Effector memory CD8-positive, alpha-beta T cell (primary cell): ENCODE data around the gene XYLT2.
A peak's percentile ranks its signal among the peaks of the same experiment; 100 is the strongest.

Experiments
- ATAC-seq: fragments of 150-1000 bp; cut with Tn5 transposase; replicated peaks from 2 replicates; pipeline ENCODE4 v1.10.0; 2021; ENCODE audit warnings: mild to moderate bottlenecking, moderate library complexity
- DNase-seq, 3 experiments: peaks; one replicate each; pipeline ENCODE4 v3.0.0; 2021
- H3K27ac Mint-ChIP-seq, 2 donors: one replicate each; pipeline ENCODE4 v1.8.0; 2022; ENCODE audit warnings: mild to moderate bottlenecking in 2 of 2, mixed read lengths in 2 of 2, moderate library complexity in 2 of 2
- H3K27me3 Mint-ChIP-seq, 2 donors: one replicate each; pipeline ENCODE4 v1.8.0; 2022; ENCODE audit warnings: mixed read lengths in 2 of 2
- H3K36me3 Mint-ChIP-seq: one replicate; pipeline ENCODE4 v1.8.0; 2022; ENCODE audit warnings: mild to moderate bottlenecking, moderate library complexity, mixed read lengths; ENCODE audit not compliant: insufficient read depth
- H3K4me1 Mint-ChIP-seq, 2 donors: one replicate each; pipeline ENCODE4 v1.8.0; 2022; ENCODE audit warnings: low read depth in 2 of 2, mixed read lengths in 2 of 2
- H3K4me3 Mint-ChIP-seq, 2 donors: one replicate each; pipeline ENCODE4 v1.8.0; 2022; ENCODE audit warnings: mild to moderate bottlenecking in 2 of 2, mixed read lengths in 2 of 2, moderate library complexity in 2 of 2
- H3K9me3 Mint-ChIP-seq, 2 donors: one replicate each; pipeline ENCODE4 v1.8.0; 2022; ENCODE audit warnings: mixed read lengths in 2 of 2

The XYLT2 gene

DNA sequence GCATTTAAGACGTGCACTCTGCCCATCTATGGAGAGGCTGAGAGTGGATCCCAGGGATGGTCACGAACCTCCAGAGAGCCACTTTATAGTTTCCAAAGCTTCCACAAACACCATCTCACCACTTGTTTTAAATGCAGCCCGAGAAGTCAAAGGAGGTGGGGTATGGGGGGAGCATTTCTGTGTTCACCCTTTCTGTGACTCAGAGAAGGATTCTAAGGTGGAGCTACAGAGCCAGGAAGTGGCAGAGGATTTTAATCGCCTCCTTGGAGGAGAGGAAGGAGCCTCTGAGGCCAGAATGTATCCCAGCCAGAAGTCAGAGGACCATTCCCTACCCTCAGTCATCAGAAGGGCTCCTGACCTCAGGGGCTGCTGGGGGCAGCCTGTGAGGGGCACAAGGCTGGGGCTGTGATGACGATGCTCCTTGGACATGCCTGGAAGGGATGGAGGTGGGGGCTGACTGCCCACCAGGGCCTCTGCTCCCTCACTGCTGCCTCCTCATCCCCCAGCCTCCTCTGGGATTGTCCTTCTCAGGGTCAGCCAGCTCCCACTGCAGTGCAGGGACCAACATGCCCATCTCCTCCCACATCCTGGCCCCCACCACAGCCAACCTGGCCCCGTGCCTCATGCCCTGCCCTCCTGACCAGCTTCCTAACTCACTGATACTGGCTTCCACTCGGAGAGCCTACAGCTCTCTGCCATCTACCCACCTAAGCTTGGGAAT lies 2.8 kb downstream of the XYLT2 start:
- ATAC-seq (no peak), DNase-seq (no peak)
- Mint-ChIP-seq H3K9me3 (no peaks in the 10 kb centered on the region), H3K27me3 (no peaks in the 10 kb centered on the region), H3K36me3 (peaks cover 17% of the 10 kb centered on the region), H3K4me3 (no peak overlapping the region), H3K4me1 (peaks cover 33 to 48% of the 10 kb centered on the region in 2 donors), H3K27ac (peak overlapping the region; percentile 73 to 81)

DNA sequence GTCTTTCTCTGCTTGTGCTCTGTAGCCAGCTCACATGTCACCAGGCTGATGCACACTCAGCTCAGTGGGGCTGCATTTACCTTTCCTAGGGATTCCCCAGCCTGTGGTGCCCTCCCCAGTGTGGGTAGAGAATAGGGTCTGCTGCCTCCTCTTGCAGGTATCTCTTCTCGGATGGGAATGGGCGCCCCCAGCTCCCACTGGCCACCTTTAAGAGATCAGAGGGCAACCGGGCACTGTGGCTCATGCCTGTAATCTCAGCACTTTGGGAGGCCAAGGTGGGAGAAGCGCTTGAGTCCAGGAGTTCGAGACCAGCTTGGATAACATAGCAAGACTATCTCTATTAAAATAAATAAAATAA lies 3.3 kb downstream of the XYLT2 start:
- ATAC-seq (no peak), DNase-seq (no peak)
- peak overlapping the region in 1 of 2 donors; percentile 73 for H3K27ac Mint-ChIP-seq
- peaks cover 33 to 48% of the 10 kb centered on the region in 2 donors for H3K4me1 Mint-ChIP-seq
- peaks cover 17% of the 10 kb centered on the region for H3K36me3 Mint-ChIP-seq
- no peak overlapping the region for H3K4me3 Mint-ChIP-seq
- no peaks in the 10 kb centered on the region for H3K9me3 Mint-ChIP-seq
- H3K27me3 Mint-ChIP-seq = no peaks in the 10 kb centered on the region

DNA sequence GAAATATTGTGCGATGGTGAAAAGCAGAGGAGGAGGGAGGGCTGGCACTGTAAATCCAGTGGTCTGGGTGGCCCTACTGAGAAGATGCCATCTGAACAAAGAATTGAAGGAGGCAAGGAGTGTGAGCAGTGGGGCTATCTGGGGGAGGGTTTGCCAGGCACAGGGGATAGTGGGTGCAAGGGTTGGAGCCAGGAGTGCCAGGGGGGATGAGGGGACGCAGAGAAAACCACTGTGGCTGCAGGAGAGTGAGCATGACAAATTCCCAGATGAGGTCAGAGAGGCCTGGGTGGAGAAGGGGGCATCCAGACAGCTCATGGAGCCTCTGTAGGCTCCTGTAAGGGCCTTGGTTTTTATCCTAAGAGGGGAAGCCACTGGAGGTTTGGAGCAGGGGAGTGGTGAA lies 4.8 kb downstream of the XYLT2 start:
- ATAC-seq = no peak
- no peak for DNase-seq
- Mint-ChIP-seq H3K4me3 (no peak overlapping the region), H3K27me3 (no peaks in the 10 kb centered on the region), H3K36me3 (peaks cover 4% of the 10 kb centered on the region), H3K27ac (peak overlapping the region; percentile 68 to 74), H3K4me1 (peaks cover 33 to 44% of the 10 kb centered on the region in 2 donors), H3K9me3 (no peaks in the 10 kb centered on the region)

DNA sequence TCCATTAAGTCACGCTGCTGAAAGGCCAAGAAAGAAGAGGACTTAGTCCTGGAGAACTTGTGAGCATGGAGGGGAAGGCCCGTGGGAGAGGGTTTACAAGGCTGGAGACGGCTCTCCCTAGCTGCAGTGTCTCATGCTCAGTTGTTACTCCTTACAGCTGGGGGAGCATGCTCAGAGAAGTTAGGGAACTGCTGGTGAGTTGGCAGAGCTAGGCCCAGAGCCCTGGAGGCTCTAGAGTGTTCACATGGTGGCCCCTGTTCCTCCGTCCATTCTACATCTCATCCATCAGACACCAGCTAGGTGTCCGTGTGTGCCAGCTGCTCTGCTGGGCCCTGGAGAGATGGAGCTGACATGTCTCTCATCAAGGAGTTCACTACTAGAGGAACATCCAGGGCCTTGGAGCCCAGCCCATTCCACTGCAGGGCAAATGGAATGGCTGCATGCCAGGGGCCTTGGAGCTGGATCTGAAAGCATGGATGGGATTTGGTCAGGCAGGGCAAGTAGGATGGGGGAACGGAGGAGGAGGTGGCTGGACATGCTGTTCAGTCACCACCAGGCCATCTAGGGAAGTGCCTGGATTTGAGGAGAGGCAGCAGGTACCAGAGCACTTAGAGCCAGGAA lies 6.3 kb downstream of the XYLT2 start:
- no peaks in the 10 kb centered on the region for H3K9me3 Mint-ChIP-seq
- ATAC-seq (no peak), DNase-seq (no peak)
- peak overlapping the region in 1 of 2 donors; percentile 74 for H3K27ac Mint-ChIP-seq
- no peaks in the 10 kb centered on the region for H3K27me3 Mint-ChIP-seq
- peaks cover 5% of the 10 kb centered on the region for H3K36me3 Mint-ChIP-seq
- H3K4me1 Mint-ChIP-seq = peaks cover 33 to 36% of the 10 kb centered on the region in 2 donors
- no peak overlapping the region for H3K4me3 Mint-ChIP-seq

DNA sequence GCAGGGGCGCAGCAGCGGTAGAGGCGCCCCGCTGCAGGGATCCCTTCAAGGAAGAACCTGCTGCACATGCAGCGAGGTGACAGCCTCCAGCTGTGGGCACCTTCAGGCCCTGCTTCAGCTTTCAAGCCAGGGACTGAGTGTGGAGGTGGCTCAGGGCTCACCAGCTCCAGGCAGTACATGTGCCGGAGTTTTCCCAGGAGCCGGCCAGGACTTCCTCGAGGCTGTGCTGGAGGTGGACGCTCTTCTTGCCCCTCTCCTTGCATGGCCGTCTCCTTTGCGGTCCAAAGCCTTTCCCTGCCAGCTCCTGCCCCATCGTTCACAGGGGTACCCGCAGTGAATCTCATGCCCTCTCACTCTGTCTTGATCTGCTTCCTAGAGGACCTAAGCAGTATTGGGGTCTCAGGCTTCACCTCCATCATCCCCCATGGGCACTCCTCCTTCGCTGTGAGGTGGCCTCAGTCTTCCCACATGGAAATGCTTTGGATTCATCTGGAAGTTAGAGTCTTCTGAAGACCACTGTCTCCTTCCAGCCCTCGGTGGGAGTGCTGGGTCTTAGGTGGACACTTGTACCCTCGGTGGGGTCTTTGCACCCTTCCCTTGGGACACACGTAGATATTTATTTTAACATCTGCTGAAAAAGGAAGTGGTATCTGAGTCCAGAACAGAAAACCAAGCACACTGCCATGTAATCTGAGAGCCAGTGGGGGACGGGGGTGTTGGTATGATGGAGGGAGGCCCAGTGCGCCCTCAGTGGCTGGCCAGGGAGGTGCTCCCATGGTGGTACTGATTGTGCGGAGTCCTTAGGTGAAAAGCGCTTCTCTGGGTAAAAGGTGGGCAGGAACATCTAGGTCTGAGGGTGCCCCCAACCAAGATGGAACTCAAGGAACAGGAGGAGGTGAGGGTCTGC lies 7.0 kb downstream of the XYLT2 start:
- Mint-ChIP-seq H3K9me3 (no peaks in the 10 kb centered on the region), H3K36me3 (peaks cover 10% of the 10 kb centered on the region), H3K27ac (peak overlapping the region in 1 of 2 donors; percentile 74), H3K4me1 (peaks cover 28 to 33% of the 10 kb centered on the region in 2 donors), H3K4me3 (no peak overlapping the region), H3K27me3 (no peaks in the 10 kb centered on the region)
- DNase-seq (no peak), ATAC-seq (no peak)

DNA sequence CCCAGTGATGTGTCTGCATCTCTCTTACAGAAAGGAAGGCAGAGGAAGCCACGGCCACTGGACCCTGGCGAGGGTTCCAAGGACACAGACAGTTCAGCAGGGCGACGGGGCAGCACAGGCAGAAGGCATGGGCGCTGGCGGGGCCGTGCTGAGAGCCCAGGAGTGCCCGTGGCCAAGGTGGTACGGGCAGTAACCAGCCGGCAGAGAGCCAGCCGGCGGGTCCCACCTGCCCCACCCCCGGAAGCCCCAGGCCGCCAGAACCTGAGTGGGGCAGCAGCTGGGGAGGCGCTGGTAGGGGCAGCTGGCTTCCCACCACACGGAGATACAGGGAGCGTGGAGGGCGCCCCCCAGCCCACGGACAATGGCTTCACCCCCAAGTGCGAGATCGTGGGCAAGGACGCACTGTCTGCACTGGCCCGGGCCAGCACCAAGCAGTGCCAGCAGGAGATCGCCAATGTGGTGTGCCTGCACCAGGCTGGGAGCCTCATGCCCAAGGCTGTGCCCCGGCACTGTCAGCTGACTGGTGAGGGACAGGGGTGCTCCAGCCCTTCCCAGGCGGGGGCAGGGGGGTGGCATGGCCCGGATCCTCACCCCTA lies 7.8 kb downstream of the XYLT2 start:
- Mint-ChIP-seq H3K27me3 (no peaks in the 10 kb centered on the region), H3K9me3 (no peaks in the 10 kb centered on the region), H3K36me3 (peaks cover 10% of the 10 kb centered on the region), H3K4me1 (peaks cover 20 to 25% of the 10 kb centered on the region in 2 donors), H3K27ac (no peak overlapping the region), H3K4me3 (no peak overlapping the region)
- no peak for ATAC-seq
- DNase-seq = no peak

DNA sequence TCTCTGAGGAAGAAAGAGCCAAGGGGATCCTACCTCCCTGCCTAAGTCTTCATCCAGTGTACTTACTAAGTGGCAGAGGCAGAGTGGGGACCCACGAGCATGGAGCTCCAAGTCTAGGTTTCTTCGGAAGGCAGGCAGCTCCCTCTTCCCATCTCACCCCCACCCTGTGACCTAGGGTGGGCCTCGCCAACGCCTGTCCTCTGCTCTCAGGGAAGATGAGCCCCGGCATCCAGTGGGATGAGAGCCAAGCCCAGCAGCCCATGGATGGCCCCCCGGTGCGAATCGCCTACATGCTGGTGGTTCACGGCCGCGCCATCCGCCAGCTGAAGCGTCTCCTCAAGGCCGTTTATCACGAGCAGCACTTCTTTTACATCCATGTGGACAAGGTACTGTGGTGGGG lies 8.3 kb downstream of the XYLT2 start:
- Mint-ChIP-seq H3K36me3 (peaks cover 15% of the 10 kb centered on the region), H3K27me3 (no peaks in the 10 kb centered on the region), H3K27ac (no peak overlapping the region), H3K4me1 (peaks cover 15 to 23% of the 10 kb centered on the region in 2 donors), H3K9me3 (no peaks in the 10 kb centered on the region), H3K4me3 (no peak overlapping the region)
- DNase-seq (no peak), ATAC-seq (no peak)

DNA sequence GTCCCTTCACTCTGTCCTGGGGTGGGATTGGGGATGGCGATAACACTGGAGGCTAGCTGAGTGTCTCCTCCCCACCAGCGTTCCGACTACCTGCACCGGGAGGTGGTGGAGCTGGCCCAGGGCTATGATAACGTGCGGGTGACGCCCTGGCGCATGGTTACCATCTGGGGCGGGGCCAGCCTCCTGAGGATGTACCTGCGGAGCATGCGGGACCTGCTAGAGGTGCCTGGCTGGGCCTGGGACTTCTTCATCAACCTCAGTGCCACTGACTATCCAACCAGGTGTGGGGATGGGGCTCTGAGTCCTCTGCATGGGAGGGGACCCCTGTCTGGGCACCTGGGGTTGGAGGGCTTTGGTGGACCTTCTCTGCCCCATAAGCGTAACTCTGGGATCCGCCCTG lies 8.8 kb downstream of the XYLT2 start:
- H3K4me3 Mint-ChIP-seq = no peak overlapping the region
- DNase-seq (no peak), ATAC-seq (no peak)
- peaks cover 13 to 22% of the 10 kb centered on the region in 2 donors for H3K4me1 Mint-ChIP-seq
- no peaks in the 10 kb centered on the region for H3K27me3 Mint-ChIP-seq
- no peaks in the 10 kb centered on the region for H3K9me3 Mint-ChIP-seq
- no peak overlapping the region for H3K27ac Mint-ChIP-seq
- peaks cover 17% of the 10 kb centered on the region for H3K36me3 Mint-ChIP-seq

DNA sequence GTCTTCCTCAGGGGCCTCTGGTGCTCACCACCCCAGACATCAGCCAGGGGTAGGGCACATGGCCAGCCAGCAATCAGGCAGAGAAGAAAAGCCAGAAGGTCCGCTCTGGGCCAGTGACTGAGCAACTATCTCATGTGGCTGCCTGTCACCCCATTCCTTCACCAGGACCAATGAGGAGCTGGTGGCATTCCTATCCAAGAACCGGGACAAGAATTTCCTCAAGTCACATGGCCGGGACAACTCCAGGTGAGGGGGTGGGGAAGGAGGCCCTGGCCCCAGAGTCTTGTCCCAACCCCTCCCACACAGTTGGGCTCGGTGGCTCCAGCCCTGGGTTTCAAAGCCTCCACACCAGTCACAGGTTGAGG lies 9.4 kb downstream of the XYLT2 start:
- no peak overlapping the region for H3K27ac Mint-ChIP-seq

DNA sequence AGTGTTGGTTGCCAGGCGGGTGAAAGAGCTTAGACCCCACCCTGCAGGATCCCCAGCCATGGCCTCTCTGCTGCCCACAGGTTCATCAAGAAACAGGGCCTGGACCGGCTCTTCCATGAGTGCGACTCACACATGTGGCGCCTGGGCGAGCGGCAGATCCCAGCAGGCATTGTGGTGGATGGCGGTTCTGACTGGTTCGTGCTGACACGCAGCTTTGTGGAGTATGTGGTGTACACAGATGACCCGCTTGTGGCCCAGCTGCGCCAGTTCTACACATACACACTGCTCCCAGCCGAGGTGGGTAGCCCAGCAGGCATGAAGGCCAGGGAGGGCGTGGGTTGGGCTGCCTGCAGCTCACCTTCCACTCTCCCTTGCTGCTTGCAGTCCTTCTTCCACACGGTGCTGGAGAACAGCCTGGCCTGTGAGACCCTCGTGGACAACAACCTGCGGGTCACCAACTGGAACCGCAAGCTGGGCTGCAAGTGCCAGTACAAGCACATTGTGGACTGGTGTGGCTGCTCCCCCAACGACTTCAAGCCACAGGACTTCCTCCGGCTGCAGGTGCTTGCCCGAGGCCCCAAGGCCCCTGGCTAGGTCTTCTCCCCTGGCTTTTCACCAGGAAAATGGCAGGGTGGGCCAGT lies 9.9 kb downstream of the XYLT2 start:
- H3K27ac Mint-ChIP-seq = no peak overlapping the region
- no peak for ATAC-seq
- H3K4me1 Mint-ChIP-seq = peaks cover 8 to 20% of the 10 kb centered on the region in 2 donors
- H3K4me3 Mint-ChIP-seq = no peak overlapping the region
- no peak for DNase-seq
- H3K27me3 Mint-ChIP-seq = no peaks in the 10 kb centered on the region
- H3K36me3 Mint-ChIP-seq = peaks cover 17% of the 10 kb centered on the region
- no peaks in the 10 kb centered on the region for H3K9me3 Mint-ChIP-seq

More for the DNA sequence above, 9.4 kb downstream of the XYLT2 start:
- Mint-ChIP-seq H3K27me3 (no peaks in the 10 kb centered on the region), H3K4me3 (no peak overlapping the region), H3K9me3 (no peaks in the 10 kb centered on the region), H3K36me3 (peaks cover 17% of the 10 kb centered on the region), H3K4me1 (peaks cover 13 to 22% of the 10 kb centered on the region in 2 donors)
- DNase-seq = no peak
- no peak for ATAC-seq

DNA sequence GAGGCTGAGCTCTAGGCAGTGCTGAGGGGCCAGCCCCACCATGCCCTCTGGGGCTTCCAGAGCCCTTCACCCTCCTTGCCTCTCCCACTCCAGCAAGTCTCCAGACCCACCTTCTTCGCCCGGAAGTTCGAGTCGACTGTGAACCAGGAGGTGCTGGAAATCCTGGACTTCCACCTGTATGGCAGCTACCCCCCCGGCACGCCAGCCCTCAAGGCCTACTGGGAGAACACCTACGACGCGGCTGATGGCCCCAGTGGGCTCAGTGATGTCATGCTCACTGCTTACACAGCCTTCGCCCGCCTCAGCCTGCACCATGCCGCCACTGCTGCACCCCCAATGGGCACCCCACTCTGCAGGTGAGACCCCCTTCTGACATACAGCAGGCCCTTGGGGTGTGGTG lies 10.5 kb downstream of the XYLT2 start:
- no peak for ATAC-seq
- H3K27me3 Mint-ChIP-seq = no peaks in the 10 kb centered on the region
- DNase-seq = no peak
- H3K27ac Mint-ChIP-seq = peak overlapping the region in 1 of 2 donors; percentile 46
- H3K4me3 Mint-ChIP-seq = no peak overlapping the region
- peaks cover 5 to 18% of the 10 kb centered on the region in 2 donors for H3K4me1 Mint-ChIP-seq
- no peaks in the 10 kb centered on the region for H3K9me3 Mint-ChIP-seq
- peaks cover 17% of the 10 kb centered on the region for H3K36me3 Mint-ChIP-seq

DNA sequence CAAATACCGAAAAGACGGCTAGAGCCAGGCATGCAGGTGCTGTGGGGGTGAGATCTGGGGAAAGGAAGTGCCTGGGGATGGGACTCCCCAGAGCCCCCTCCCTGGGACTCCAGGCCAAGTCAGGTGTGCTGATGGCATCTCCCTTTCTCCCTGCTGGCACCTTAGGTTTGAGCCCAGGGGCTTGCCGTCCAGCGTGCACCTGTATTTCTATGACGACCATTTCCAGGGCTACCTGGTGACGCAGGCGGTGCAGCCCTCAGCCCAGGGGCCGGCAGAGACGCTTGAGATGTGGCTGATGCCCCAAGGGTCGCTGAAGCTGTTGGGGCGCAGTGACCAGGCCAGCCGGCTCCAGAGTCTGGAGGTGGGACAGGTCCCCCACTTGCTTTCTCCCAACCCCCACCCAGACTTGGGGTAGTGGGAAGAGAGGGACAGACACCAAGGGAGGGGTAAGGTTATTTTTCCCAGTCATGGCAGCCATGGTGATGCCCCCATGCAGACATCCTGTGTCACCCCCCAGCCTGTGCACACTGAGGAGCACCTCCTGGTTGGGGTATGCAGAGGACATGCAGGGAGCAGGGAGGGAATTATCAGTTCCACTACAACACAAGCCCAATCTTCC lies 11.1 kb downstream of the XYLT2 start:
- ATAC-seq (no peak), DNase-seq (no peak)
- H3K4me1 Mint-ChIP-seq = peaks cover 8 to 16% of the 10 kb centered on the region in 2 donors
- H3K27ac Mint-ChIP-seq = peak overlapping the region in 1 of 2 donors; percentile 46
- H3K4me3 Mint-ChIP-seq = no peak overlapping the region
- no peaks in the 10 kb centered on the region for H3K9me3 Mint-ChIP-seq
- H3K27me3 Mint-ChIP-seq = no peaks in the 10 kb centered on the region
- peaks cover 17% of the 10 kb centered on the region for H3K36me3 Mint-ChIP-seq
